HEK293T (cell line): ENCODE data around the gene OGG1.

Source experiments
- CTCF ChIA-PET: fragments of 350-600 bp; formaldehyde crosslinking; extraction: SDS; loops from one replicate; lab custom pipeline; 2021; ENCODE audit warnings: antibody characterized with exemption, inconsistent platforms; lab: Yijun Ruan, JAX
- POLR2A ChIA-PET: fragments of 350-600 bp; formaldehyde crosslinking; extraction: SDS; loops from one replicate; lab custom pipeline; 2020; ENCODE audit warnings: antibody characterized with exemption, inconsistent platforms; lab: Yijun Ruan, JAX
- DNase-seq: peaks from one replicate; pipeline ENCODE4 v3.0.0; 2012; ENCODE audit warnings: mixed read lengths; ENCODE audit errors: extremely low spot score
- ARNT ChIP-seq: fragments of 450-650 bp; IDR thresholded peaks from 2 replicates; pipeline ENCODE4 v1.6.1; 2017; ENCODE audit warnings: mild to moderate bottlenecking
- BHLHE40 ChIP-seq: fragments of 450-650 bp; IDR thresholded peaks from 2 replicates; pipeline ENCODE4 v1.6.1; 2016; ENCODE audit warnings: mild to moderate bottlenecking, moderate library complexity, borderline replicate concordance
- CTBP1 ChIP-seq: fragments of 450-650 bp; IDR thresholded peaks from 2 replicates; pipeline ENCODE4 v1.6.1; 2016; ENCODE audit warnings: borderline replicate concordance
- ELF4 ChIP-seq: fragments of 450-650 bp; IDR thresholded peaks from 2 replicates; pipeline ENCODE4 v1.6.1; 2017; ENCODE audit warnings: antibody characterized with exemption
- FOXA1 ChIP-seq: fragments of 450-650 bp; IDR thresholded peaks from 2 replicates; pipeline ENCODE4 v1.6.1; 2016; ENCODE audit warnings: mild to moderate bottlenecking
- FOXK2 ChIP-seq: fragments of 450-650 bp; IDR thresholded peaks from 2 replicates; pipeline ENCODE4 v1.6.1; 2016; ENCODE audit warnings: mild to moderate bottlenecking
- FOXM1 ChIP-seq: fragments of 450-650 bp; IDR thresholded peaks from 2 replicates; pipeline ENCODE4 v1.6.1; 2017; ENCODE audit warnings: mild to moderate bottlenecking, borderline replicate concordance
- HDGF ChIP-seq: fragments of 450-650 bp; IDR thresholded peaks from 2 replicates; pipeline ENCODE4 v1.6.1; 2017; ENCODE audit warnings: antibody characterized with exemption, borderline replicate concordance
- L3MBTL2 ChIP-seq: fragments of 450-650 bp; conservative IDR thresholded peaks from 2 replicates; pipeline ENCODE4 v1.6.1; 2016; ENCODE audit warnings: mild to moderate bottlenecking
- LEF1 ChIP-seq: fragments of 450-650 bp; IDR thresholded peaks from 2 replicates; pipeline ENCODE4 v1.6.1; 2017; ENCODE audit warnings: mild to moderate bottlenecking, borderline replicate concordance
- NFRKB ChIP-seq: fragments of 450-650 bp; IDR thresholded peaks from 2 replicates; pipeline ENCODE4 v1.6.1; 2016; ENCODE audit warnings: mild to moderate bottlenecking, moderate library complexity
- PKNOX1 ChIP-seq: fragments of 450-650 bp; IDR thresholded peaks from 2 replicates; pipeline ENCODE4 v1.6.1; 2016
- SP1 ChIP-seq: fragments of 450-650 bp; IDR thresholded peaks from 2 replicates; pipeline ENCODE4 v1.6.1; 2017
- SUZ12 ChIP-seq: fragments of 450-650 bp; IDR thresholded peaks from 2 replicates; pipeline ENCODE4 v1.6.1; 2016; ENCODE audit warnings: mild to moderate bottlenecking
- TARDBP ChIP-seq: fragments of 450-650 bp; IDR thresholded peaks from 2 replicates; pipeline ENCODE4 v1.6.1; 2016
- ZNF384 ChIP-seq: fragments of 450-650 bp; IDR thresholded peaks from 2 replicates; pipeline ENCODE4 v1.6.1; 2016

OGG1 gene

DNA sequence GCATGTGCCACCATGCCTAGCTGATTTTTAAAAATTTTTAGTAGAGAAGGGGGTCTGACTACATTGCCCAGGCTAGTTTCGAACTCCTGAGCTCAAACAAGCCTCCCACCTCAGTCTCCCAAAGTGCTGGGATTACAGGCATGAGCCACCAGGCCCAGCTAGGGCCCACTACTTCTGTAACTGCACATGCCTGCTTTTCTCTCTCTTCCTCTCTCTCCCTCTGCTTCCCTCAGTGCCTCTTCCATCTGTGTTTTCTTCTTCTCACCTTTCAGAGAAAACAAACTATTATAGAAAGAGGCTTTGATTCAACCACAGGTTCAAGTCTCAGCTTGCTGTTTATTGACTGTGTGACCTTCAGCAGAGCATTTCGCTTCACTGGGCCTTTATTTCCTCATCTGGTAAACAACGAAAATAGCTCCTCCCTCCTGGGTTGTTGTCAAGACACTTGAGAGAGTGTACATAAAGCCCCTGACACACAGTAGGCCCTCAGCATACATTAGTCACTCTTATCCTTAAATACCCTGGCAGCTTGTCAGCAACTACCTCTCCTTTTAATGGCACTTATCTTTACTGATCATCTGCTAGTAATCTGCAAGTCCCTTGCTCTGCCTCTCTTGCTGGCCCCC is 32.3 kb downstream of the OGG1 start:
- ChIA-PET CTCF (interaction anchor here (0.6 kb wide), 1 partner anchor 126 kb away, joined by 3 read pairs; no protein-coding TSS in a partner anchor), POLR2A (interaction anchor here (2.6 kb wide), 1 partner anchor 11 kb away, joined by 8 read pairs; the partner anchor contains the start of genes ARPC4 and TADA3)
- no peak for TF ChIP-seq SUZ12
- no peak for TF ChIP-seq ARNT
- TF ChIP-seq HDGF = no peak
- no peak for TF ChIP-seq L3MBTL2
- no peak for TF ChIP-seq FOXA1
- no peak for DNase-seq

- ChIA-PET CTCF (interaction anchor here (0.7 kb wide), 1 partner anchor 173 kb away, joined by 3 read pairs; no protein-coding TSS in a partner anchor), POLR2A (interaction anchor here (2.6 kb wide), 1 partner anchor 10 kb away, joined by 8 read pairs; the partner anchor contains the start of genes ARPC4 and TADA3)
- TF ChIP-seq PKNOX1 (peak; percentile 74), ZNF384 (no peak)
- no peak for DNase-seq
Measured at GRCh38 chr3:9782770-9783169, 33.0 kb downstream of the OGG1 start.

- ChIA-PET POLR2A (interaction anchor here (0.7 kb wide), 1 partner anchor 9 kb away, joined by 4 read pairs; the partner anchor contains the start of gene ARPC4), CTCF (no interaction called here)
- no peak for DNase-seq
- no peak for TF ChIP-seq L3MBTL2
- TF ChIP-seq SP1 = no peak
- TF ChIP-seq BHLHE40 = no peak
- no peak for TF ChIP-seq PKNOX1
- TF ChIP-seq SUZ12 = no peak
- no peak for TF ChIP-seq ZNF384
- no peak for TF ChIP-seq LEF1
- no peak for TF ChIP-seq FOXK2
- no peak for TF ChIP-seq HDGF
- TF ChIP-seq TARDBP = no peak
- TF ChIP-seq ELF4 = no peak
- TF ChIP-seq FOXA1 = no peak
- TF ChIP-seq FOXM1 = no peak
- no peak for TF ChIP-seq ARNT
- no peak for TF ChIP-seq NFRKB
- no peak for TF ChIP-seq CTBP1
Measured at GRCh38 chr3:9783954-9784353, 34.2 kb downstream of the OGG1 start.

DNA sequence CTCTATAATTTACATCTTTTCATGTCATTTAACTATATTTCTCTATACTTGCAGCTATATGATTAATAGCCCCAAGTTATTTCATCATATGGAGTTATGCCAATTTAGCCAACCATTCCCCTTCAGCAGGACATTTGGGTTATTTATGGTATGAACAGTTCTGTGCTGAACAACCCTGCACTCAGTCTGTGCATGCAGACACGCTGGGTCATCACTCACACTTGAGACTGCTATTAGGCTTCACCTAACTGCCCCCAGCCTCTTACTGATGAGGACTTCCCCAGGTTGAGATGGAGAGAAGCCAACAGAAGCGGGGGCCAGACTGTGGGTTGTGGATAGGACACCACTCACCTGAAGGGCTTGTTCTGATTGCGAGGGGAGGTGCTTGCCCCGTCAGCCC is 35.2 kb downstream of the OGG1 start:
- TF ChIP-seq FOXA1 (no peak), BHLHE40 (no peak), NFRKB (no peak), CTBP1 (no peak), L3MBTL2 (no peak), ELF4 (no peak), LEF1 (no peak)
- ChIA-PET POLR2A (interaction anchor here (1.0 kb wide), 1 partner anchor 15 kb away, joined by 3 read pairs; the partner anchor contains the start of gene CAMK1), CTCF (no interaction called here)
- no peak for DNase-seq

GRCh38 chr3:9785602-9786001 is 35.9 kb downstream of the OGG1 start:
- TF ChIP-seq HDGF (no peak), ELF4 (no peak), PKNOX1 (no peak), FOXK2 (no peak), ARNT (no peak), BHLHE40 (no peak), L3MBTL2 (no peak), CTBP1 (no peak), FOXM1 (no peak)
- ChIA-PET CTCF (interaction anchor here (0.8 kb wide), 1 partner anchor 58 kb away, joined by 3 read pairs; no protein-coding TSS in a partner anchor), POLR2A (interaction anchor here (1.0 to 1.3 kb wide), 3 partner anchors 16 to 137 kb away, joined by 3 to 4 read pairs (median 3); partner anchors contain the start of genes CAMK1 and OGG1)
- DNase-seq = no peak

- TF ChIP-seq L3MBTL2 (no peak), SUZ12 (no peak), ZNF384 (no peak), HDGF (no peak), ARNT (no peak), FOXM1 (no peak), FOXA1 (no peak), TARDBP (no peak), FOXK2 (no peak), BHLHE40 (no peak)
- POLR2A ChIA-PET = interaction anchor here (1.0 to 1.3 kb wide), 3 partner anchors 17 to 137 kb away, joined by 3 to 4 read pairs (median 3); partner anchors contain the start of genes CAMK1 and OGG1
- no peak for DNase-seq
- CTCF ChIA-PET = no interaction called here
Measured at GRCh38 chr3:9786209-9786739, 36.5 kb downstream of the OGG1 start.
